OCI-LY1 (cell line): ENCODE measurements around the gene OSBPL5.

Source experiments
- H2AFZ ChIP-seq: fragments of 200-600 bp; sonication (generic), shearing (Covaris generic); 2 replicates; pipeline ENCODE4 v1.6.0; 2014; ENCODE audit warnings: antibody characterized with exemption, mild to moderate bottlenecking, low read length
- H3F3A ChIP-seq: fragments of 200-600 bp; sonication (generic), shearing (Covaris generic); 2 replicates; pipeline ENCODE4 v1.6.0; 2014; ENCODE audit warnings: mild to moderate bottlenecking, antibody characterized with exemption, low read length, moderate library complexity; ENCODE audit not compliant: insufficient read depth
- H3K27ac ChIP-seq: fragments of 200-600 bp; sonication (generic); 2 replicates; pipeline ENCODE4 v1.5.1; 2014; ENCODE audit warnings: low read length, mixed run types, mild to moderate bottlenecking, low read depth; ENCODE audit not compliant: poor library complexity, severe bottlenecking
- H3K27me3 ChIP-seq: fragments of 200-600 bp; sonication (generic); 2 replicates; pipeline ENCODE4 v1.6.0; 2014; ENCODE audit warnings: antibody characterized with exemption, mild to moderate bottlenecking, low read length, moderate library complexity; ENCODE audit not compliant: insufficient read depth
- H3K36me3 ChIP-seq: fragments of 200-600 bp; sonication (generic); 2 replicates; pipeline ENCODE4 v1.6.1; 2014; ENCODE audit warnings: mild to moderate bottlenecking, antibody characterized with exemption, low read length, moderate library complexity, mixed read lengths; ENCODE audit not compliant: insufficient read depth
- H3K4me1 ChIP-seq: fragments of 200-600 bp; sonication (generic); 2 replicates; pipeline ENCODE4 v1.5.1; 2014; ENCODE audit warnings: mild to moderate bottlenecking, low read length, moderate library complexity; ENCODE audit not compliant: insufficient read depth, severe bottlenecking
- H3K4me2 ChIP-seq: fragments of 200-600 bp; sonication (generic), shearing (Covaris generic); 2 replicates; pipeline ENCODE4 v1.6.1; 2014; ENCODE audit warnings: low read length
- H3K4me3 ChIP-seq: fragments of 200-600 bp; sonication (generic); 2 replicates; pipeline ENCODE4 v1.5.1; 2014; ENCODE audit warnings: low read length, low read depth, mild to moderate bottlenecking, mixed read lengths; ENCODE audit not compliant: poor library complexity, severe bottlenecking
- H3K79me2 ChIP-seq: fragments of 200-600 bp; shearing (Covaris generic); 2 replicates; pipeline ENCODE4 v1.6.1; 2016; ENCODE audit warnings: mixed run types, low read length, mixed read lengths; ENCODE audit not compliant: insufficient read depth
- H3K9ac ChIP-seq: fragments of 200-600 bp; sonication (generic), shearing (Covaris generic); 2 replicates; pipeline ENCODE4 v1.6.1; 2014; ENCODE audit warnings: mild to moderate bottlenecking, low read length, mixed read lengths
- H3K9me2 ChIP-seq: fragments of 200-600 bp; sonication (generic), shearing (Covaris generic); 2 replicates; pipeline ENCODE4 v1.6.1; 2014; ENCODE audit warnings: low read depth, mild to moderate bottlenecking, low read length, mixed read lengths
- H3K9me3 ChIP-seq: fragments of 200-600 bp; shearing (Covaris generic); 2 replicates; pipeline ENCODE4 v1.6.1; 2014; ENCODE audit warnings: low read length, mixed read lengths
- H4K20me1 ChIP-seq: fragments of 200-600 bp; sonication (generic), shearing (Covaris generic); 2 replicates; pipeline ENCODE4 v1.6.0; 2016; ENCODE audit warnings: mild to moderate bottlenecking, low read length; ENCODE audit not compliant: insufficient read depth
- EZH2 ChIP-seq: fragments of 200-600 bp; sonication (generic), shearing (Covaris generic); IDR thresholded peaks from 2 replicates; pipeline ENCODE4 v1.8.0; 2017; ENCODE audit warnings: borderline replicate concordance, mixed run types, mild to moderate bottlenecking, antibody characterized with exemption, low read length, moderate library complexity, mixed read lengths
- TF ChIP-seq, protein P1 (sequence below): fragments of 200-600 bp; sonication (generic), shearing (Covaris generic); IDR thresholded peaks from 2 replicates; pipeline ENCODE4 v1.5.1; 2017; ENCODE audit warnings: mild to moderate bottlenecking, antibody characterized with exemption, low read length, moderate library complexity, mixed read lengths

Gene OSBPL5

DNA sequence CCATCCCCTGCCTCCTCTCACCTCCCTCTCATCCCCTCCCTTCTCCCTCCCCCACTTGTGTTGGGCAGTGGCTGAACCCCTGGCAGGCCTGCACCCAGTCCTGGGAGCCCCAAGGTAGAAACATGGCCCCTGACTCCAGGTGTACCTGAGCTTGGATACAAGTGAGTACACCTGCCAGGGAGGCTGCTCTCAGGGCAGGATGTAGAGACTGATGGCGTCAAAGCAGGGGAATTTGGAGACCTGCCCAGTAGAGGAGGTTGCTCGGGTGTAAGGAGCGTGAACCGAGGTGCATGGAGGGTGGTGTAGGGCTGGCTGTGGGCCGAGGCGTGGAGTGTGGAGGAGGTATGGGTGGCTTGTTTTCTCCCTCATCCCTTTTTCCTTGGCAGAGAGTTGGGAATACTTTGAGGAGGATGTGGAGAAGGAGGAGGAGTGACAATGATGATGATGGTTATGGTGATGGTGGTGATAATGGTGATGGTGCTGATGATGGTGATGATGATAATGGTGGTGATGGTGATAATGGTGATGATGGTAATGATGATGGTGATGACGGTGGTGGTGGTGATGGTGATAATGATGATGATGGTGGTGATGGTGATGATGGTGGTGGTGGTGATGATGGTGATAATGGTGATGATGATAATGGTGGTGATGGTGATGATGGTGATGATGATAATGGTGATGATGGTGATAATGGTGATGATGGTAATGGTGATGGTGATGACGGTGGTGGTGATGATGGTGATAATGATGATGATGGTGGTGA, 41.2 kb upstream of the OSBPL5 start:
- Histone ChIP-seq H3K4me3 (no peak overlapping the region), H3K4me1 (no peaks in the 10 kb centered on the region), H3K4me2 (no peak overlapping the region), H4K20me1 (no peaks in the 10 kb centered on the region), H3K9me2 (no peaks in the 10 kb centered on the region), H3K36me3 (no peaks in the 10 kb centered on the region), H3K27me3 (no peaks in the 10 kb centered on the region; the same call in 1 of the 2 replicates), H3K9me3 (no peaks in the 10 kb centered on the region), H2AFZ (no peak overlapping the region), H3F3A (no peaks in the 10 kb centered on the region), H3K27ac (no peak overlapping the region), H3K79me2 (no peaks in the 10 kb centered on the region), H3K9ac (no peak overlapping the region)
- TF ChIP-seq, protein P1, sequence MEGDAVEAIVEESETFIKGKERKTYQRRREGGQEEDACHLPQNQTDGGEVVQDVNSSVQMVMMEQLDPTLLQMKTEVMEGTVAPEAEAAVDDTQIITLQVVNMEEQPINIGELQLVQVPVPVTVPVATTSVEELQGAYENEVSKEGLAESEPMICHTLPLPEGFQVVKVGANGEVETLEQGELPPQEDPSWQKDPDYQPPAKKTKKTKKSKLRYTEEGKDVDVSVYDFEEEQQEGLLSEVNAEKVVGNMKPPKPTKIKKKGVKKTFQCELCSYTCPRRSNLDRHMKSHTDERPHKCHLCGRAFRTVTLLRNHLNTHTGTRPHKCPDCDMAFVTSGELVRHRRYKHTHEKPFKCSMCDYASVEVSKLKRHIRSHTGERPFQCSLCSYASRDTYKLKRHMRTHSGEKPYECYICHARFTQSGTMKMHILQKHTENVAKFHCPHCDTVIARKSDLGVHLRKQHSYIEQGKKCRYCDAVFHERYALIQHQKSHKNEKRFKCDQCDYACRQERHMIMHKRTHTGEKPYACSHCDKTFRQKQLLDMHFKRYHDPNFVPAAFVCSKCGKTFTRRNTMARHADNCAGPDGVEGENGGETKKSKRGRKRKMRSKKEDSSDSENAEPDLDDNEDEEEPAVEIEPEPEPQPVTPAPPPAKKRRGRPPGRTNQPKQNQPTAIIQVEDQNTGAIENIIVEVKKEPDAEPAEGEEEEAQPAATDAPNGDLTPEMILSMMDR, result no peak

DNA sequence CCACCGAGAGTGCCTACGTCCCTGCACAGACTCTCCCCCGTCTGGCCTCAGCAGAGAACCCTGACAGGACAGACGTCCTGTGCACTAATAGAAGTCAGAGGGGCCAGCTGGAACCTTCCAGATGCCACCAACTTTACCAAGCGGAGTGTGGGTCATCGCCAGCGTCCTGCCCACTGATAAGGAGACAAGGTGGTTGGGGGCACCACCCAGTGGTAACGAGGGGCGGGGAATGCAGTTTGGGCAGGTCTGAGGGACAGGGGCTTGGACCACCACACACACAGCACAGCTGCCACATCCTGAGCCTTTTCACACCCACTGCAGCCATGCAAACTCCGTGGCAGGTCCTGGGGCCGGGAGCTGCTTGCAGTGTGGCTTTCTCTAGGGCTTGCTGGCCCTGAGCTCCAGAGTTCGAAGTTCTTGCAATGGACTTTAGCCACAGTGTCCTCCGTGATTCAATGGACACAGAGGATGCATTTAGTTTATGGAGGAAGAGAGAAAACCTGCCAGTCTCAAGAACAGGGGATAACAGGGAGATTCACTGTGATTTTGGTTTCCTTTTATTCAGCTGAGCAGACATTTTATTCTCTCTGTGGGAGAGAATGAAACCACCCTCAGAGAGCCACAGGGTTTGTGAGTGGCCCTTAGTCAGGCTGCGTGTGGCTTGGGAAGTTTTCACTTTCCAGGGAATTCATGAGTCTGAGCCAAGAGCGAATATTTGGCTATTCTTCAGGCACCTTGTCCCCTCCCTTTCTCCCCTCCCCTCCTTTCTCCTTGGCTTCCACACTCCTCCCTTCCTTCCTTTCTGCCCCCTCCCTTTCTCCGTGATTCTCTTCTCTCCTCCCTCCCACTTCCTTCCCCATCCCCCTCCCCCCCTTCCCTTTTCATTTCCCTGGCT, 40.4 kb upstream of the OSBPL5 start:
- no peaks in the 10 kb centered on the region for H3K36me3 ChIP-seq
- H3K4me3 ChIP-seq, result no peak overlapping the region
- H3F3A ChIP-seq, result no peaks in the 10 kb centered on the region
- H3K4me1 ChIP-seq, result no peaks in the 10 kb centered on the region
- H3K9ac ChIP-seq, result no peak overlapping the region
- H3K27ac ChIP-seq, result no peak overlapping the region
- H3K4me2 ChIP-seq, result no peak overlapping the region
- H3K9me2 ChIP-seq, result no peaks in the 10 kb centered on the region
- H2AFZ ChIP-seq, result no peak overlapping the region
- H3K27me3 ChIP-seq, result no peaks in the 10 kb centered on the region; the same call in 1 of the 2 replicates
- no peaks in the 10 kb centered on the region for H4K20me1 ChIP-seq
- no peak for TF ChIP-seq EZH2
- TF ChIP-seq, protein P1, result no peak
- no peaks in the 10 kb centered on the region for H3K9me3 ChIP-seq
- H3K79me2 ChIP-seq, result no peaks in the 10 kb centered on the region

DNA sequence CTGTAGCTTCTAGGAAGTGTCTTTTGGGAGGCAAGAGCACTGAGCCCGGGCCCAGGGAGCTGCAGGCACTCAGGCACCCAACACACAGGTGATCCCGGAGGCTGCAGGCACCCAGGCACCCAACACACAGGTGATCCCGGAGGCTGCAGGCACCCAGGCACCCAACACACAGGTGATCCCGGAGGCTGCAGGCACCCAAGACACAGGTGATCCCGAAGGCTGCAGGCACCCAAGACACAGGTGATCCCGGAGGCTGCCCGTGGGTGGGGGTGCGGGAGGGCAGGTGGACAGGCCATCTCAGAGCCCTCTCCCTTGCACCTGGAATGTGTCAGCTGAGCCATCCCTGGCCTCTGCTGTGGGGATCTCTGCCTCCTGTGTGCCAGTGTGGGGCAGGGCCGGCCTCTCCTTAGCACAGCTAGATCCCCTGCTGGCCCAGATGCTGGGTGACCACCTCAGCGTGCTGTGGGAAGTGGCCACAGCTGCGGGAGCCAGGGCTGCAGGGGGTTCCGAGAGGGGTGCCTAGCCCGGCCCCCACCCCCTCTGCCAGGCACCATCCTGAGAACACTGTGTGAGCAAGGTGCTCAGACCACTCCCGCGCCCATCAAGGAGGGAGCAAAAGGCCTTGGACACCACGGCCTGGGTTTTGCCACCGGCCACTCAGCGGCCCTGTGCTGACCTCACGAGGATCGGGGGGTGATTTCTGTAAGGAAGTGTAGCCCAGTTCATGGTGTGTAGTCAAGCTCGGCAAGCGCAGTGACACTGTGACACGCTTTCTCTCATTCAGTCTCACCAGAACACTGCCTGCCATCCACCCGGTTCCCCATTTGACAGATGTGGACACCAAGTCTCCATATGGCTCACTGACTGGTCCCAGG, 39.3 kb upstream of the OSBPL5 start:
- TF ChIP-seq EZH2, result no peak
- TF ChIP-seq, protein P1, result no peak
- no peaks in the 10 kb centered on the region for H3K9me3 ChIP-seq
- no peaks in the 10 kb centered on the region for H4K20me1 ChIP-seq
- no peak overlapping the region for H3K4me2 ChIP-seq
- no peaks in the 10 kb centered on the region; the same call in 1 of the 2 replicates for H3K27me3 ChIP-seq
- H2AFZ ChIP-seq, result no peak overlapping the region
- no peaks in the 10 kb centered on the region for H3K36me3 ChIP-seq
- no peak overlapping the region for H3K27ac ChIP-seq
- no peak overlapping the region for H3K4me3 ChIP-seq
- H3K9ac ChIP-seq, result no peak overlapping the region
- H3K9me2 ChIP-seq, result no peaks in the 10 kb centered on the region
- H3F3A ChIP-seq, result no peaks in the 10 kb centered on the region
- H3K4me1 ChIP-seq, result no peaks in the 10 kb centered on the region
- no peaks in the 10 kb centered on the region for H3K79me2 ChIP-seq
